ENCODE results near the gene STPG4.

The STPG4 gene

GRCh38 chr2:47155091-47155876 is at the start of gene STPG4:
Gene STPG4 (minus strand): TSS chr2:47155308. CDS start chr2:47155251, 57 bp downstream.
- Histone ChIP-seq H3K27ac (ENCODE audit: low read depth, low read length) (no peak within 1 kb of the TSS), H3K36me3 (ENCODE audit: control insufficient read depth, insufficient read depth, low read length) (peaks cover 33% of the 10 kb centered on the region), H3K4me1 (ENCODE audit: control insufficient read depth, insufficient read depth, low read length) (no peaks in the 10 kb centered on the region; the same call in 1 of the 2 replicates), H3K9ac (ENCODE audit: low read length) (no peak within 1 kb of the TSS), H3K9me3 (ENCODE audit: control insufficient read depth, insufficient read depth, low read depth, low read length) (no peaks in the 10 kb centered on the region), H3K4me3 (ENCODE audit: low read depth, low read length) (no peak within 1 kb of the TSS), H3K27me3 (ENCODE audit: control insufficient read depth, insufficient read depth, low read length) (no peaks in the 10 kb centered on the region)

GRCh38 chr2:47204691-47205090 is 49.6 kb upstream of the STPG4 start:
- Histone ChIP-seq H3K27ac (ENCODE audit: low read depth, low read length) (no peak overlapping the region), H3K9ac (ENCODE audit: low read length) (no peak overlapping the region), H3K9me3 (ENCODE audit: control insufficient read depth, insufficient read depth, low read depth, low read length) (no peaks in the 10 kb centered on the region), H3K27me3 (ENCODE audit: control insufficient read depth, insufficient read depth, low read length) (no peaks in the 10 kb centered on the region), H3K4me1 (ENCODE audit: control insufficient read depth, insufficient read depth, low read length) (peaks cover 10% of the 10 kb centered on the region; the same call in 1 of the 2 replicates), H3K36me3 (ENCODE audit: control insufficient read depth, insufficient read depth, low read length) (no peaks in the 10 kb centered on the region), H3K4me3 (ENCODE audit: low read depth, low read length) (no peak overlapping the region)

- no peak overlapping the region for H3K9ac ChIP-seq (ENCODE audit: low read length)
- no peak overlapping the region for H3K4me3 ChIP-seq (ENCODE audit: low read depth, low read length)
- H3K4me1 ChIP-seq (ENCODE audit: control insufficient read depth, insufficient read depth, low read length): peaks cover 11% of the 10 kb centered on the region; the same call in 1 of the 2 replicates
Measured at GRCh38 chr2:47203995-47204394, 48.9 kb upstream of the STPG4 start.

GRCh38 chr2:47201224-47201623 is 46.1 kb upstream of the STPG4 start:
- Histone ChIP-seq H3K4me3 (ENCODE audit: low read depth, low read length) (no peak overlapping the region), H3K4me1 (ENCODE audit: control insufficient read depth, insufficient read depth, low read length) (peaks cover 13% of the 10 kb centered on the region; the same call in 1 of the 2 replicates), H3K36me3 (ENCODE audit: control insufficient read depth, insufficient read depth, low read length) (no peaks in the 10 kb centered on the region), H3K27me3 (ENCODE audit: control insufficient read depth, insufficient read depth, low read length) (no peaks in the 10 kb centered on the region), H3K27ac (ENCODE audit: low read depth, low read length) (no peak overlapping the region), H3K9ac (ENCODE audit: low read length) (no peak overlapping the region), H3K9me3 (ENCODE audit: control insufficient read depth, insufficient read depth, low read depth, low read length) (no peaks in the 10 kb centered on the region)

More at GRCh38 chr2:47203995-47204394, 48.9 kb upstream of the STPG4 start:
- no peaks in the 10 kb centered on the region for H3K9me3 ChIP-seq (ENCODE audit: control insufficient read depth, insufficient read depth, low read depth, low read length)
- H3K27ac ChIP-seq (ENCODE audit: low read depth, low read length): no peak overlapping the region
- H3K36me3 ChIP-seq (ENCODE audit: control insufficient read depth, insufficient read depth, low read length): no peaks in the 10 kb centered on the region
- no peaks in the 10 kb centered on the region for H3K27me3 ChIP-seq (ENCODE audit: control insufficient read depth, insufficient read depth, low read length)

GRCh38 chr2:47198985-47199451 is 43.9 kb upstream of the STPG4 start:
- H3K4me1 ChIP-seq (ENCODE audit: control insufficient read depth, insufficient read depth, low read length): peaks cover 4% of the 10 kb centered on the region
- no peaks in the 10 kb centered on the region for H3K36me3 ChIP-seq (ENCODE audit: control insufficient read depth, insufficient read depth, low read length)
- H3K27me3 ChIP-seq (ENCODE audit: control insufficient read depth, insufficient read depth, low read length): no peaks in the 10 kb centered on the region
- H3K9ac ChIP-seq (ENCODE audit: low read length): no peak overlapping the region
- no peak overlapping the region for H3K4me3 ChIP-seq (ENCODE audit: low read depth, low read length)
- H3K27ac ChIP-seq (ENCODE audit: low read depth, low read length): no peak overlapping the region
- no peaks in the 10 kb centered on the region for H3K9me3 ChIP-seq (ENCODE audit: control insufficient read depth, insufficient read depth, low read depth, low read length)

- H3K9ac ChIP-seq (ENCODE audit: low read length): no peak overlapping the region
- H3K4me1 ChIP-seq (ENCODE audit: control insufficient read depth, insufficient read depth, low read length): peaks cover 30% of the 10 kb centered on the region
- no peaks in the 10 kb centered on the region for H3K27me3 ChIP-seq (ENCODE audit: control insufficient read depth, insufficient read depth, low read length)
- H3K4me3 ChIP-seq (ENCODE audit: low read depth, low read length): no peak overlapping the region
- no peaks in the 10 kb centered on the region for H3K36me3 ChIP-seq (ENCODE audit: control insufficient read depth, insufficient read depth, low read length)
- no peak overlapping the region for H3K27ac ChIP-seq (ENCODE audit: low read depth, low read length)
- H3K9me3 ChIP-seq (ENCODE audit: control insufficient read depth, insufficient read depth, low read depth, low read length): no peaks in the 10 kb centered on the region
Measured at GRCh38 chr2:47196499-47196898, 41.4 kb upstream of the STPG4 start.

- no peaks in the 10 kb centered on the region for H3K9me3 ChIP-seq (ENCODE audit: control insufficient read depth, insufficient read depth, low read depth, low read length)
- H3K27me3 ChIP-seq (ENCODE audit: control insufficient read depth, insufficient read depth, low read length): no peaks in the 10 kb centered on the region
- H3K27ac ChIP-seq (ENCODE audit: low read depth, low read length): no peak overlapping the region
- H3K36me3 ChIP-seq (ENCODE audit: control insufficient read depth, insufficient read depth, low read length): no peaks in the 10 kb centered on the region
- H3K9ac ChIP-seq (ENCODE audit: low read length): no peak overlapping the region
- H3K4me3 ChIP-seq (ENCODE audit: low read depth, low read length): no peak overlapping the region
- H3K4me1 ChIP-seq (ENCODE audit: control insufficient read depth, insufficient read depth, low read length): peaks cover 34% of the 10 kb centered on the region
Measured at GRCh38 chr2:47196046-47196445, 40.9 kb upstream of the STPG4 start.

GRCh38 chr2:47195148-47195547 is 40.0 kb upstream of the STPG4 start:
- H3K27me3 ChIP-seq (ENCODE audit: control insufficient read depth, insufficient read depth, low read length): no peaks in the 10 kb centered on the region
- no peak overlapping the region for H3K9ac ChIP-seq (ENCODE audit: low read length)
- H3K4me3 ChIP-seq (ENCODE audit: low read depth, low read length): no peak overlapping the region
- no peaks in the 10 kb centered on the region for H3K36me3 ChIP-seq (ENCODE audit: control insufficient read depth, insufficient read depth, low read length)
- no peaks in the 10 kb centered on the region for H3K9me3 ChIP-seq (ENCODE audit: control insufficient read depth, insufficient read depth, low read depth, low read length)
- H3K4me1 ChIP-seq (ENCODE audit: control insufficient read depth, insufficient read depth, low read length): peaks cover 35% of the 10 kb centered on the region
- H3K27ac ChIP-seq (ENCODE audit: low read depth, low read length): no peak overlapping the region

- peaks cover 35% of the 10 kb centered on the region for H3K4me1 ChIP-seq (ENCODE audit: control insufficient read depth, insufficient read depth, low read length)
- no peaks in the 10 kb centered on the region for H3K9me3 ChIP-seq (ENCODE audit: control insufficient read depth, insufficient read depth, low read depth, low read length)
- H3K36me3 ChIP-seq (ENCODE audit: control insufficient read depth, insufficient read depth, low read length): no peaks in the 10 kb centered on the region
- H3K4me3 ChIP-seq (ENCODE audit: low read depth, low read length): no peak overlapping the region
- no peak overlapping the region for H3K27ac ChIP-seq (ENCODE audit: low read depth, low read length)
- no peaks in the 10 kb centered on the region for H3K27me3 ChIP-seq (ENCODE audit: control insufficient read depth, insufficient read depth, low read length)
- no peak overlapping the region for H3K9ac ChIP-seq (ENCODE audit: low read length)
Measured at GRCh38 chr2:47194410-47194809, 39.3 kb upstream of the STPG4 start.

GRCh38 chr2:47193607-47194006 is 38.5 kb upstream of the STPG4 start:
- H3K27ac ChIP-seq (ENCODE audit: low read depth, low read length): no peak overlapping the region
- H3K9ac ChIP-seq (ENCODE audit: low read length): no peak overlapping the region
- H3K9me3 ChIP-seq (ENCODE audit: control insufficient read depth, insufficient read depth, low read depth, low read length): no peaks in the 10 kb centered on the region
- peaks cover 31% of the 10 kb centered on the region for H3K4me1 ChIP-seq (ENCODE audit: control insufficient read depth, insufficient read depth, low read length)
- H3K36me3 ChIP-seq (ENCODE audit: control insufficient read depth, insufficient read depth, low read length): no peaks in the 10 kb centered on the region
- H3K4me3 ChIP-seq (ENCODE audit: low read depth, low read length): no peak overlapping the region
- no peaks in the 10 kb centered on the region for H3K27me3 ChIP-seq (ENCODE audit: control insufficient read depth, insufficient read depth, low read length)

- no peak overlapping the region for H3K27ac ChIP-seq (ENCODE audit: low read depth, low read length)
- H3K27me3 ChIP-seq (ENCODE audit: control insufficient read depth, insufficient read depth, low read length): no peaks in the 10 kb centered on the region
- no peaks in the 10 kb centered on the region for H3K36me3 ChIP-seq (ENCODE audit: control insufficient read depth, insufficient read depth, low read length)
- H3K9ac ChIP-seq (ENCODE audit: low read length): no peak overlapping the region
- H3K4me3 ChIP-seq (ENCODE audit: low read depth, low read length): no peak overlapping the region
- H3K4me1 ChIP-seq (ENCODE audit: control insufficient read depth, insufficient read depth, low read length): peaks cover 38% of the 10 kb centered on the region
- H3K9me3 ChIP-seq (ENCODE audit: control insufficient read depth, insufficient read depth, low read depth, low read length): no peaks in the 10 kb centered on the region
Measured at GRCh38 chr2:47190188-47190881, 35.2 kb upstream of the STPG4 start.
